GM19438 (cell line): ENCODE data around the gene PRPF38B.

Source experiments
- ATAC-seq: cut with Tn5 transposase; IDR thresholded peaks from one replicate; pipeline ENCODE4 v1.9.1; 2021; ENCODE audit warnings: low read depth; ENCODE audit not compliant: unreplicated experiment

Gene PRPF38B

DNA sequence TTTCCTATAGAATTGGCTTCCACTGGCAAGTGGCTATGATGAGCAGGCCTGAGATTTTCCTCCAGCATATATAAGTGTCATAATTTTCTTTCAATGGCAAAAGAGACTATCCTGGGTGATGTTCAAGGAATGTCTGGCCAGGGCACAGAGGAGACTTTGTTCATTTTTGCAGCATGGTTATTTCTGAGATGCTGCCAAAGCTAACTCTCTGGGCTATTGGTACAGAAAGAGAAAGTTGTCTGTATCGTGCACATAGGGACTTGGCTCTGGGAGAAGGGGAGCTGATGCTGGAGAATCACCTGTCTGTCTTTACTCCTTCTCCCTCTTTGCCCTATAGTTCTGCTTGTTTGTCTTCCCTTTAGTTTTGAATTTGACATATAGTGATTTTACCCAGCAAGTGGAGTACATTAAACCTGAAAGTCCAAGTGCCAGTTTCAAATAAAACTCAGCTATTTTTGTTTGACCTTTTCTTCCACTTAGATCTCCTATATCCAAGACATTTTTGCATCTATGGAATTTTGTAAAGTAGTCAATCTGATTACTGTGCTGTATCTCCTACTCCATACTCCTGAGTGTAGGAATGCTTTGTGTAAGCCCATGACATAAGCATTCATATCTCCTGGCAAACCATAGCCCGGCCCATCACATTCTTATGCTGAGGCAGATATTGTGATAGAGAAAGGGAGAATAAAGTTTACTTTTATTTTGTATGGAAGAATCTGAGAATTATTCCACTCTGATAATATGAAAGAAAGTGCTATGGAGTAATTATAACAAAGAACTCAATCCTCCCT is 24.5 kb downstream of the PRPF38B start:
- no peak for ATAC-seq

- ATAC-seq: no peak
These were observed 25.7 kb downstream of the PRPF38B start for GRCh38 chr1:108717774-108718316.

DNA sequence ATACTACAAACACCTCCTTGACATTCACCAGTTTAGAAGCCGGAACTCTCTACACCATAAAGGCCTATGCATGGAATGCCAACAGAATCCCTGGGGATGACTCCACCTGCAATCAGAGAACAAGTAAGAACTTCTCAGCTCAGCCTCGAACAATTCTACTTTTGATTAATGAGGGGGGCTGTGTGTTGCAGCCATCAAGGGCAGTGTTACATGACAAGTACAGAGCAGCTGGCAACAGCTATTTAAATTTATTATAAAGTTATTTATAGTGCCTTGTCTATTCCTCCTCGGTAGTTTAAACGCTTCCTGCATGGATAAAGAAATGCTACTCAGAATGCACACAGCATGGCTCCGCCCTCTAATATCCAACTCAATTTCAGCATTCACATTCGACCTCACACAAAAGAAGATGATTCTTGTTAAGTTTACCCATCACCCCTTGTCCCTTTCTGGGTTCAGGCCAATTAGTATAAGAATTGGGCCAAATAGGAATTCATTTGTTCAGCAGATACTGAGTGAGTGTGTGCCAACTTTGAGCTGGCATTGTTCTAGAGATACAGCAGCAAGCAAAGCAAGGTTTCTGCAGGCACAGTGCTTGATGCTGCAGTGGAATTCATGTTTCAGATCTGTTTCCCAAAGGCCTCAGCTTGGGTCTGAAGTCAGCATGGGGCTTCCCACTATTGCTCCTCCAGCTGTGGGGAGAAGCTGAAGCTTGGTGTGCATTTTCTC is 27.0 kb downstream of the PRPF38B start:
- ATAC-seq: no peak

DNA sequence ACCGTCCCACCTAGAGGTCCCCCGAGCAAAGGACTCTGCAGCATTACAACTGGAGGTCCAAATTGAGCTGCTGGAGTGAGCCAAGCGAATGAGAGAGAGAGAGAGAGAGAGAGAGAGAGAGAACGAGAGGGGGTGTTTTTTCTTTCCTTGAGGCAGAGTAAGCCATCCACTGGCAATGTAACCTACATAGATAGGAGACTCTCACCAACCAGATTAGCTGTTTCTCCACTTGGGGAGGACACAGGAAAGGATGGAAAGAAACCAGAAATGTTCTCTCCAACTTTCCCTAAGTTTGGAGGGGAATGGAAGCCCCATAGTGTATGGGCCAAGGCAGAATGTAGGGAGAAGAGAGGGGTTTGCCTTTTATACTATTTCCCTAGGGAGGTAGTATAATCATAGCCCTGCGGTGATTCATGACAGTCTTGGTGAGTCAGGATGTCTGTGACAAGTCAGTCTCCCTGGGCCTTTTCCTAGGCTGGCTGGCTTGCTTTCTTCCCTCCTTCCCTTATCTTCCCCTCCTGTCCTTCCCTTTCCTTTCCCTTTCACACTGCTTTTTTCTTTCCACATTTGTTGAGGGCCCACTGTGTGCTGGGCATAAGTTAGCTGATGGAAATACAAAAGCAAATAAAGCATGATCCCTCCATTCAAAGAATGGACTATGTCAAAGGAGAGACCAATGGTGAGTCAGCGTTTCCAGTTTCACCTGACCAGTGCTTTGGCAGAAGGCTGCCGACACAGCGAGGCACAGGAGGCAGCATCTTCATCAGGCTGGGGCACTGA is 27.7 kb downstream of the PRPF38B start:
- ATAC-seq: no peak

- no peak for ATAC-seq
These were observed 30.2 kb downstream of the PRPF38B start for GRCh38 chr1:108722292-108722691.

- ATAC-seq: no peak
These were observed 33.8 kb downstream of the PRPF38B start for GRCh38 chr1:108725906-108726305.

- no peak for ATAC-seq
These were observed 36.3 kb downstream of the PRPF38B start for GRCh38 chr1:108728327-108728923.

DNA sequence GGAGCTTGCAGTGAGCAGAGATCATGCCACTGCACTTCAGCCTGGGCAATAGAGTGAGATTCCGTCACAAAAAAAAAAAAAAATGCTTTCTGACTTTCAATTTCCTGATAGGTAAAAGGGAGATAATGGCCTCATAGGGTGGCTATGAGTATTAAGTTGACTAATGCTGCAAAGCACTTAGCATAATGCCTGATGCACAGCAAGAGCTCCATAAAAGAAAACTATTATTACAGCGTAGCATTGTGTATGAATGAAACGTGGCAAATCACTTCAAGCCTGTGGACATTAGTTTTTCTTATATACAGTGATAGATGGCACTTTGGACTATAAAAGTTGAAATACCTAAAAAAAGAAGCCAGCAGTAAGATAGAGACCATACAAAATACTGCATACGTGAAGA is 37.4 kb downstream of the PRPF38B start:
- no peak for ATAC-seq

DNA sequence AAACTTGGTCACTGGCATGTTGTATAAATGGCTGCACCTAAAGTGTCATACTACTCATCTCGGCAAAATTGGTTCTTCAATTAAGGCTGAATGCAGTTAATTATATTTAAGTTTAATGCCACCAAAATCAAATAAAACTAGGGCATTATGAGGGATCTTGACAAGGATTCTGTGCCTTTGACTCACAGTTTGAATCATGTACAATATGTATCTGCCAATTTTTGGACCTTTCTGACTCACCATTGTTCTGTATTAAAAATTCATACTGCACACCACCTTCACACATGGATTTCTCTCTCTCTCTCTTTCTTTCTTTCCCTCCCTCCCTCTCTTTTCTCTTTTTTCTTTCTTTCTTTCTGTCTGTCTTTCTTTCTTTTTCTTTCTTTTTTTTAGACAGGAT is 40.3 kb downstream of the PRPF38B start:
- ATAC-seq: no peak

DNA sequence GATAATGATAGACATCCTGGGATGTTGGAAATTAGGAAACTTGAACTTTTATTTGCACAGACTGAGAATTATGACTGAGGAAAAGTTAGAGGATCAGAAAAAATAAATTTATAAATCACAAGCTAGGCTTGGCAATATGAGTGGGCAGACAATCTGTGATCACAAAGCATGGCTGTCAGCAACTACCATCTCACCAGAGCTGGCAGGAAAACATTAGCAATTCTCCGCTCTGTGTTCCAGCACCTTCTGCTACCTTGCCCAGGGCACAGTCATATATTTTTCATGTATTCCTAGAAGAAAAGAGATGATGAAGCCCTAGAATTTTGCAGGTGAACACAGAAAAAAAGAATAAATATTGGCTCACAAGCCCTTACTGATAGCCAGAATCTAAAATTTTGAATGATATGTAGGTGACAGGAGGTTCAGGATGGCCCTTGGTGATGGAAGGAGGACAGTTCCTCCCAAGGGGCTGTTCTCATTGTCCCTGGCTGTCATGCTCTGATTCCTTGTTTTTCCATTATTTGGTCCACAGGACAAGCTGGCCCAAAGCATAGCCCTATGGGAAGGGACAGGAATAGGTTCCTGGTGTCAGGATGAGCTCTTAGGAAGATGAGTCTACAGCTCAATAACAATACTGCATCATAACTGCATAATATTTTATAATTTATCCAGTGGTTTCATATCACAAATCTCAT is 42.2 kb downstream of the PRPF38B start:
- no peak for ATAC-seq

DNA sequence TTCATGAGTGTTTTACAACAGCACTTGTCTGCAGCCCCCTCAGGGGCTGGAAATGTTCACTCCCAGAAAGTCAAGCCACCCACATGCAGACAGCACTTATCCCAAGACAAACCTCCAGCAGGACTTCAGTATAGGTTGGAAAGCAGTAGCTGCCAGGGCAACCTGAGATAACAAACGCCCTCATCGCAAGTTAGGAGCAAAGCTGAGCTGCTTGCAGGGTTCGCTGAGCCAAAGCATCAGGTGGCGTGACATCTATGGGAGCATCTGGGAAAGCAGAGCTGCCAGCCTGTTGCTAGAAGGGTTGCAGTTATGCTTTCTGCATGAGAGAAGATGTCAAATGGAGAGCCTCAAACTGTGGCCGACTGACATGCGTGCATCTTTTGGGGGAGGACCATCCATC is 50.1 kb downstream of the PRPF38B start:
- no peak for ATAC-seq

- no peak for ATAC-seq
These were observed 53.9 kb downstream of the PRPF38B start for GRCh38 chr1:108745980-108746381.

DNA sequence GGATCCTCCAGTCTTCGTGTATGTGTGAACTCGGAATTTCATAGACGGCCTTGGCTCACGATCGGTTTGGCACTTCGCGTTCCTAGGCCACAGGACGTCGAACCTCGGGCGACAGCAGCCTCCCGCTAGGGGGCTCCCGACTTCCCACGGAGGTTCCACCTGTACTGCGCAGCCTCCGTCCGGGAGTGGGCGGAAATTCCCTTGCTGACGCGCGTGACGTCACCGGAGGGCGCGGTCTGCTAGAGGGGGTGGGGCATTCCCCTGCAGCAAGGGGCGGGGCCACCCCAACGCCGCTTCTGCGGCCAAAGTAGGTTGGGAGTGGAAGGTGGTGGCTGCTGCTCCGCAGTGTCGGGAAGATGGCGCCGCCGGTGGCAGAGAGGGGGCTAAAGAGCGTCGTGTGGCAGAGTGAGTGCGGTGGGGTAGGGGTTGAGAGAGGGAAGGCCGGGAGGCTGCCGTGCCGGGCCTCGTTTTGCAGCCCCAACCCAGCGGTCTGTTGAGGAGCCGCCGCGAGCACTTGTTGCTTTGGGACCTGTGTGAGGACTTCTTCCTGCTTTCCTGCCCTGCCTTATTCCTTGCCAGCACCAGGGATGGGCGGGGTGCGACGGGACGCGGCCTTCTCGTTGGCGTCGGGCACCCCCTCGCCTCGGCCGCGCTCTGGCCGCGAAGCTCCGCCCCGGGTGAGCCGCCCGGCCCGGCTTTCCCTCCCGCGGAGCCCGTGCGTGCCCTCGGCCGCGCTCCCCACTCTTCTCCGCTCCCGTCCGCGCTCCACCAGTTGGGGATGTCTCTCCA is 54.5 kb downstream of the PRPF38B start, which contains the start of gene STXBP3:
Gene STXBP3, plus strand, starts transcription at position 293 of the 789 bp plus-strand sequence. Its CDS starts 64 bp downstream, at position 357.
- peak; percentile 91 for ATAC-seq

- no peak for ATAC-seq
These were observed 55.2 kb downstream of the PRPF38B start for GRCh38 chr1:108747171-108747850.

DNA sequence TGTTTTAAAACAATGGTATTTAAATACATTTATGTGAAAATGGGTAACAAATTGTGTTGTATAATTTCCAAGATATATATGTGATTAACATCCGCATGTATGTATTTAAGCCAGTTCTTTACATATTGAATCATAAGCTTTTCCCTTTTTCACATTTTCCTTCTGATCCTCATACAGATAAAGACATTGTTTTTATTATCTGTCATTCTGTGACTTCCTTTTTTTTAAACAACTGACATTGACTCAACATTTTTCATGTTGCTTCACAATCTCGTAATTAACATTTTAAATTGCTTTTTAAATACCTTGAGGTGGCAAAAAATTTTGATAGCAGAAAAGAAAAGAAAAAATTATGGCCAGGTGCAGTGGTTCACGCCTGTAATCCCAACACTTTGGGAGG is 55.8 kb downstream of the PRPF38B start:
- ATAC-seq: no peak

GRCh38 chr1:108749081-108749480 is 57.0 kb downstream of the PRPF38B start:
- no peak for ATAC-seq

- ATAC-seq: no peak
These were observed 58.5 kb downstream of the PRPF38B start for GRCh38 chr1:108750476-108751181.
